HG02970 (cell line): ENCODE data around the gene SGMS1.

ENCODE experiments used
- ATAC-seq: cut with Tn5 transposase; IDR thresholded peaks from one replicate; pipeline ENCODE4 v1.9.1; 2021; ENCODE audit warnings: mild to moderate bottlenecking, moderate library complexity, moderate number of reproducible peaks; ENCODE audit not compliant: unreplicated experiment, low FRiP score

The SGMS1 gene

GRCh38 chr10:50613726-50614443 lies 9.9 kb downstream of the SGMS1 start:
- no peak for ATAC-seq

- ATAC-seq: no peak
Measured at GRCh38 chr10:50613150-50613549, 10.6 kb downstream of the SGMS1 start.

DNA sequence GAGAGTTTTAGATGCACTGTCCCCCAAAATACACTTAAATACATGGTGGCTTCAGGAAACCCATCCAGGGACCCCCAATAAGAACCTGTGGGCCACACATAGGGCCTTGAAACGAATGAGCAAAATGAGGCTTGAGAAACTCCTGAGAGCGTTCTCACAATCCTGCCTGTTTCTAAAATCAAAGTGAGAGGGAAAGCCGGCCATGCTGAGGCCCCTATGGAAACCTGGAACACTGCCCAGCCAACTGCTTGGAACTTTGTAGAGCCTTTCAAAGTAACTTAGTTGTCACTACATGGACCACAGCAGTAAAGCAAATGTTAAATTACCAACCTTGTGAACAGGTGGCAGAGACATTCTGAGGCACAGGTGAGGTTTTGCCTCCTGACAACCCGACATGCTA lies 13.4 kb downstream of the SGMS1 start:
- ATAC-seq: no peak

- ATAC-seq: no peak
Measured at GRCh38 chr10:50607356-50607925, 16.3 kb downstream of the SGMS1 start.

DNA sequence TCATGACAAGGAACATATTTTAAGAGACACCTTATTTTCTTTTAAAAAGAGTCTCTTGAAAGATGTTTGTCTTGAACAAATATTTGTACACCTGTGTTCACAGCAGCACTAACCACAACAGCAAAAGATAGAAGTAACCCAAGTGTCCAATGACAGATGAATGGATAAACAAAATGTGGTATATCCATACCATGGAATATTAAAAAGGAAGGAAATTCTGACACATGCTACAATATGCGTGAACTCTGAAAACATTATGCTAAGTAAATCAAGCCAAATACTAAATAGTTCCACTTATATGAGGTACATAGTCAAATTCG lies 17.8 kb downstream of the SGMS1 start:
- no peak for ATAC-seq

GRCh38 chr10:50605269-50605950 lies 18.3 kb downstream of the SGMS1 start:
- peak; percentile 52 for ATAC-seq

- ATAC-seq: no peak
Measured at GRCh38 chr10:50604809-50605208, 18.9 kb downstream of the SGMS1 start.

DNA sequence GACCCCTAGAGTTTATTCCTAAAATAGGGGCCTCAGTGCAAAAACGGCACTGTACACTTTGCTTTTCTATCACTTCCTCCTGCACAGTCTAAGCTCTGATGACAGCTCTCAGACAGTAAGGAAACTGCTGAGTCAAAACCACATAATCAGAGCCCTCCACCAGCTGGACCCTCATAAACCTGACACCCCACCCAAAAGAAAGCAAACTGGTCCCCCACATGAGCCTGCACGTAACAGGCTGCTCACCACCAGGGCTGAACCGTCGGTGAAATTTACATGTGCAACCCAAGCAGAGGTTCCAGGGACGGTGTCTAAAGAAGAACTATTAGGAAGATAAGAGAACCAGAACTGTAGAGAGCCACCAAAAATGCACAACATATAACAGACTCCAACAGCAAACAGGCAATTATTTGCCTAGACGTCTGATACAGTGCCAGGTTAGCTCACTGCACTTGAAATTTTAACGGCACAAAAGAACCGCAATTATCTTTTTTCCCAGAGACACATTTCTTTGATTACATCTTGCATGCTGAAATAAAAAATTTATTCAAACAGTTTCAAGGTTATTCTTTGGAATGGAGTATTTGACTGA lies 19.6 kb downstream of the SGMS1 start:
- no peak for ATAC-seq

DNA sequence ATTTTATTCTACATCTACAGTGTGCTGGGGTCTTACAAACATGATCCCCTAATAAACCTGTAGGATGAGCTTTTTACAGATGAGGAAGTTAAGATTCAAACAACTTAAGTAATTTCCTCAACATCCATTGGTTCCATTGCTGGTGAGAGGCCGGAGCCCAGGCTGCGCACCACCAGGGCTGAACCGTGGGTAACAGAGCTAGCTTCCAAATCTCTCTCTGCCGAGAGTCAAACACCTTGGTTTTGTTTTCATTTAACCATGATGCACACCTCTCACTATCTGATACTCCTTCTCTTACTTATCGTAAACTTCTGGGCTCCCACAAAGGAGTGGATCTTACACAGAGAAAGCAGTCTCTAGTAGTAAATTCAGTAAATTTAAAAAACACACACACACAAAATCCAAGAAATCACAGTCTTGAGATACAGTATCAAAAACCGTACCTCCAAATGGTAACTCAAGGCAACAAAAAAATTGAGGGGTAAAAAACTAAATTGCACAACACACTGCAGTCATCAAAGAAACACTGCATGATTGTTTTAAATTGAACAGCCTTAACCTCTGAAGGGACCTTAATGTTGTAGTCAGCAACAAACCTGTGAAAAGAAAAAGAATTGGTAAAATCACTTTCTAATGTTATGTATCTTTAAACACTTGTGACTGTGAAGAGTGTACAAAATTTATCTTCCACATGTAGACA lies 20.5 kb downstream of the SGMS1 start:
- no peak for ATAC-seq

DNA sequence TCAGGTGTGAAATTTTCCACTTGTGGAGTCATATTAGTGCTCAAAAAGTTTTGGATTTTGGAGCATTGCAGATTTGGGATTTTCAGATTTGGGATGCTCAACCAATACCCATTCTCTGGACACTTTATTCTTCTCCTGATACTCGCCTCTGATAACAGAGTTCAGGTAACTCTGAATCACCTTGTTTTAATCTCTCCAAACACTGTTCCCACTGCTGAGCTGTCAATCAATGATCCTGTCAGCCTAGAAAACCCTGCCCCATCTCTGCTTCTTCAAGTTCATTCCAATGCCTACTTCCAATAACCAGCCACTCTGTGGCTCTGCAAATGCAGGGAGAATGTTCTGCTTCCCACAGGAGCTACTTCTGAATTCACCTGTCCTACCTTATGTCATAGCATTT lies 21.8 kb downstream of the SGMS1 start:
- ATAC-seq: no peak

GRCh38 chr10:50600831-50601477 lies 22.8 kb downstream of the SGMS1 start:
- no peak for ATAC-seq

- ATAC-seq: no peak
Measured at GRCh38 chr10:50600286-50600685, 23.5 kb downstream of the SGMS1 start.

DNA sequence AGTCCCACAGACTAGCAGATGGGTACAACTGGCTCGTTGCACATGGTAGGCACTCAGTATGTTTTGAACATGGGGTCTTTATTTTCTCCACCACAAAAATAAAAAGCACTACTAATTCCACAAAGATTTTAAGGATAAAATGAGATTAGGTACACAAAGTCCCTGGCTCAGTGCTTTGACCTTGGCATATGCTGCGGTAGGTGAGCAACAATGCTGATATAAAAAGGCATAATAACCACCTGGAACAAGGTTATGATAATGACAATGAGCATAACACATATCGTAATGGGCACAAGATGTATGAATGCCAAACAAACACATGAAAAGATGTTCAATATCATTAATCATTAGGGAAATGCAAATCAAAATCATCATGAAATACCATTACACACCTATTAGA lies 26.9 kb downstream of the SGMS1 start:
- ATAC-seq: no peak

DNA sequence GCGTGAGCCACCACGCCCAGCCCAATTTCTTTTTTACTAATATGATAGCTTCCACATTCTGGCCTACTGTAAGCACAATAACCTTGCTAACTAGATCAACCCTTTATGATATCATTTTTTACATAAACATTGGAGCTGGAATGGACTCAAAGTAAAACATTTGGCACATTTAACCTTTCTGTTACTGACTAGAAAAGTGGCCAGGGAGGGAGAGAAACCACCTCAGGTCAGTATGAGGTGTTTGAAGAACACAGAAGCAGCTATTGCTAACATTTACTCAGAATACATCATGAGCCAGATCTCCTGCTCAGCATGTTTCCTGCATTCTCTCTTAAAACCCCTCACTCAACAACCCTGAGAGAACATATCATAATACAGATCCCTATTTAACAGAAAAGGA lies 27.3 kb downstream of the SGMS1 start:
- ATAC-seq: no peak

- ATAC-seq: no peak
Measured at GRCh38 chr10:50595785-50596184, 28.0 kb downstream of the SGMS1 start.

- ATAC-seq: no peak
Measured at GRCh38 chr10:50593523-50594376, 30.0 kb downstream of the SGMS1 start.

GRCh38 chr10:50592961-50593418 lies 30.8 kb downstream of the SGMS1 start:
- ATAC-seq: no peak

DNA sequence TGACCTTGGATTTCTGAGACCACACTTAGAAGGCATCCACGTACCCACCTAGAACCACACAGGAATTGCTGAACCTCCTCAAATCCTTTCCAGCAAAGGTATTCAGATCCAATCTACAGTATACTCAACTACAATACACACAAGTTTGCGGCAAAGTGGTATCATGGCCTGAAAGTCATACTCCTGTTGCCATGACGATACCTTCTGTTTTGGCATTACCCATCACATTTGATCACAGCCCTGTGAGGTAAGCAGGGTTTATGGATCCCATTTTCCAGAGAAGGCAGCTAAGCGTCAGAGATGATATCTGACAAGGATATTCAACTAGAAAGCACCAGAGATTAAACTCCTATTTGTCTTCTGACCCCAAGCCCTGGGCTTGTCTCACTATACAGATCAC lies 32.8 kb downstream of the SGMS1 start:
- no peak for ATAC-seq

DNA sequence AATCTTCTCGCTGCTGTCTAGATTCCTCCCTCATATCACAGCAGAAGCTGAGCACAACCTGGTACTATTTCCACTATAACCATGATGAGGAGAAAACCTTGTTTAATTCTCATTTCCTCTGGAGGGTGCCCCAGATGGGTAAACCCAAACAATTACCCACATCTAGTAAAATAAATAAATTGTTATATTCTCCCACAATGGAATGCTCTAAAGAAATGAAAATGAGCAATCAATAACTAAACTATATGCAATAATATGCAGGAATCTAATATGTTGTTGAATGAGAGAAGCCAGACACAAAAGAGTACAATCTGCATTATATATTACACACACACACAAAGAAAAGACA lies 37.0 kb downstream of the SGMS1 start:
- no peak for ATAC-seq
